ENCODE measurements around the gene LONRF2. TPM values are rescaled to one million over a fixed set of nuclear protein-coding genes. Genes with fewer than 3 reads are reported as not detected.
A peak's percentile ranks its signal among the peaks of the same experiment; 100 is the strongest.

LONRF2 gene
- total RNA-seq, 1 experiment from 2014 or later = 1.1 TPM

DNA sequence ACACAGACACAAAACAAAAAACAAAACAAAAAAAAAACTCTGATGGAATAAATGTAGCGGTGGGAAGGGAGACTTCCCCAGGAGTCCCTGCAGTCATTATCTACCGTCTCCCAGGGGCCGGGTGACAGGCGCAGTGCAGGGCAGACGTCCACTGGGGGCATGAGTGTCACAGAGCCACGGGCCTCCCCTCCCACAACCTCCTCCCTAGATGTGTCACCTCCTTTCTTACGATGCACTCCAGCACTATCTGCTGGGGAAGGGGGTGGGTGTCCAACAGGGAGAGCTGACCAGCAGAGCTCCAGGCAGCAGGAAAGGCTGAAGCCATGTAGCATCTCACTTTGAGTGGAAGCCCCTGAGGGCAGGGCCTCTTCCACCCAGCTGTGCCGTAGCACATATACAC, 84.5 kb downstream of the LONRF2 start:
- no peaks in the 10 kb centered on the region for H4K20me1 ChIP-seq (ENCODE audit: low read length)
- H3K4me2 ChIP-seq (ENCODE audit: low read length) = no peak overlapping the region
- POLR2A ChIA-PET (ENCODE audit: unreplicated experiment) = no interaction called here
- no peaks in the 10 kb centered on the region for H3K9me2 ChIP-seq (replicated peaks; ENCODE audit: low read length)
- peak; percentile 77; the same call in 1 of the 2 replicates for ATAC-seq
- H3K27ac ChIP-seq (ENCODE audit: low read length) = no peak overlapping the region
- no peaks in the 10 kb centered on the region for H3K27me3 ChIP-seq (ENCODE audit: low read length)
- TF ChIP-seq EZH2 (IDR thresholded peaks at IDR 0.05; ENCODE audit: low read length, unreplicated experiment) = no peak
- TF ChIP-seq EZH2phosphoT487 (IDR thresholded peaks at IDR 0.05; ENCODE audit: borderline replicate concordance, low read length) = no peak
- TF ChIP-seq, protein P1, sequence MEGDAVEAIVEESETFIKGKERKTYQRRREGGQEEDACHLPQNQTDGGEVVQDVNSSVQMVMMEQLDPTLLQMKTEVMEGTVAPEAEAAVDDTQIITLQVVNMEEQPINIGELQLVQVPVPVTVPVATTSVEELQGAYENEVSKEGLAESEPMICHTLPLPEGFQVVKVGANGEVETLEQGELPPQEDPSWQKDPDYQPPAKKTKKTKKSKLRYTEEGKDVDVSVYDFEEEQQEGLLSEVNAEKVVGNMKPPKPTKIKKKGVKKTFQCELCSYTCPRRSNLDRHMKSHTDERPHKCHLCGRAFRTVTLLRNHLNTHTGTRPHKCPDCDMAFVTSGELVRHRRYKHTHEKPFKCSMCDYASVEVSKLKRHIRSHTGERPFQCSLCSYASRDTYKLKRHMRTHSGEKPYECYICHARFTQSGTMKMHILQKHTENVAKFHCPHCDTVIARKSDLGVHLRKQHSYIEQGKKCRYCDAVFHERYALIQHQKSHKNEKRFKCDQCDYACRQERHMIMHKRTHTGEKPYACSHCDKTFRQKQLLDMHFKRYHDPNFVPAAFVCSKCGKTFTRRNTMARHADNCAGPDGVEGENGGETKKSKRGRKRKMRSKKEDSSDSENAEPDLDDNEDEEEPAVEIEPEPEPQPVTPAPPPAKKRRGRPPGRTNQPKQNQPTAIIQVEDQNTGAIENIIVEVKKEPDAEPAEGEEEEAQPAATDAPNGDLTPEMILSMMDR (conservative IDR thresholded peaks at IDR 0.05; ENCODE audit: low read depth, low read length) = no peak; the same call in 1 of the 2 replicates
- no peaks in the 10 kb centered on the region for H3K36me3 ChIP-seq (ENCODE audit: low read depth, low read length)
- no peak overlapping the region for H3K9ac ChIP-seq (ENCODE audit: low read length)
- no peak overlapping the region for H3K4me3 ChIP-seq (ENCODE audit: low read length)
- H3F3A ChIP-seq (ENCODE audit: low read length, unreplicated experiment) = no peaks in the 10 kb centered on the region
- H3K9me3 ChIP-seq (ENCODE audit: low read length) = no peaks in the 10 kb centered on the region
- H2AFZ ChIP-seq (ENCODE audit: low read length) = no peak overlapping the region
- no peaks in the 10 kb centered on the region for H3K79me2 ChIP-seq (ENCODE audit: low read length)
- intact Hi-C loops (cut with micrococcal nuclease) = no loop called here
- CTCF ChIA-PET = no interaction called here
- peaks cover 12% of the 10 kb centered on the region for H3K4me1 ChIP-seq (ENCODE audit: insufficient read depth, low read length)
- no TSS peak for BruUV-seq (replicated peaks)
- DNase-seq = peak; percentile 36

DNA sequence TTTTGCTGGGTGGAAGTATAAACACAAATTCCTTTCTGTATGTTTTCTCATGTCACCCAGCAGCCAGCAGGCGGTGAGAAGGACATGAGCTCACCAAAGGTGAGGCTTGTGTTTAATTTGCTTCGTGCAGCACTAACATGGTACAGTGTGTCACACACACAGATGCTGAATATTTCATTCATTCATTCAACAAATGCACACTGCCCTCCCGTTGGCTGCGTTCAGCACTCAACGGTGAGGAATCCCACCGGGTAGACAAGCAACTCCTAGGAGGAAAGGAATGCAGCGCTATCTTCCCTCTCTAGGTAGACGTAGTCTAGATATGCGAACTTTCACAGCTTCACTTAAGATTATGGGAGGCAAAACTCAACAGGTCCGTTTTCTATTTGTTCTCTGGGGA, 85.1 kb downstream of the LONRF2 start:
- no peaks in the 10 kb centered on the region for H3K79me2 ChIP-seq (ENCODE audit: low read length)
- TF ChIP-seq EZH2 (IDR thresholded peaks at IDR 0.05; ENCODE audit: low read length, unreplicated experiment) = no peak
- TF ChIP-seq EZH2phosphoT487 (IDR thresholded peaks at IDR 0.05; ENCODE audit: borderline replicate concordance, low read length) = no peak
- TF ChIP-seq, protein P1 (conservative IDR thresholded peaks at IDR 0.05; ENCODE audit: low read depth, low read length) = no peak
- DNase-seq = no peak
- no TSS peak for BruUV-seq (replicated peaks)
- no peaks in the 10 kb centered on the region for H3K36me3 ChIP-seq (ENCODE audit: low read depth, low read length)
- H3K27ac ChIP-seq (ENCODE audit: low read length) = no peak overlapping the region
- H3K4me3 ChIP-seq (ENCODE audit: low read length) = no peak overlapping the region
- H3K4me1 ChIP-seq (ENCODE audit: insufficient read depth, low read length) = peaks cover 12% of the 10 kb centered on the region
- POLR2A ChIA-PET (ENCODE audit: unreplicated experiment) = no interaction called here
- CTCF ChIA-PET = no interaction called here
- no peak overlapping the region for H2AFZ ChIP-seq (ENCODE audit: low read length)
- no peaks in the 10 kb centered on the region for H3K9me2 ChIP-seq (replicated peaks; ENCODE audit: low read length)
- no peaks in the 10 kb centered on the region for H3K9me3 ChIP-seq (ENCODE audit: low read length)
- H3K4me2 ChIP-seq (ENCODE audit: low read length) = no peak overlapping the region
- H3K27me3 ChIP-seq (ENCODE audit: low read length) = no peaks in the 10 kb centered on the region
- 0 out of 2 replicates have a peak, but pooled peaks have one; percentile 31 for ATAC-seq
- intact Hi-C loops (cut with micrococcal nuclease) = no loop called here
- no peaks in the 10 kb centered on the region for H4K20me1 ChIP-seq (ENCODE audit: low read length)
- no peak overlapping the region for H3K9ac ChIP-seq (ENCODE audit: low read length)
- H3F3A ChIP-seq (ENCODE audit: low read length, unreplicated experiment) = no peaks in the 10 kb centered on the region

DNA sequence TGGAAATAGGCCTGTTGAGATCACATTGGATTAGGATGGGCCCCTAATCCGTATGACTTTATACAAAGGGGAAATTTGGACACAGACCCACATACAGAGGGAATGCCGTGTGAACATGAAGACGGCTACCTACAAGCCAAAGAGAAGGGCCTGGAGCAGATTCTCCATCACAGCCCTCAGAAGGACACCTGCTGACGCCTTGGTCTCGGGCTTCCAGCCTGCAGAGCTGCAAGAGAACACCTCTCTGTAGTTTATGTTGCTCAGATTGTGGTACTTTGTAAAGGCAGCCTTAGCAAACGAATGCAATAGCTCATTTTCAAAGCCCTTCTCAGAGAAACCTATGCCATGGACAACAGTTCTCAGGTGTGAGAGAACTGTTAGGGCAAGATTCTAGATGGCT, 86.1 kb downstream of the LONRF2 start:
- BruUV-seq (replicated peaks) = no TSS peak

More for the DNA sequence above, 86.1 kb downstream of the LONRF2 start:
- Histone ChIP-seq H3K27me3 (ENCODE audit: low read length) (no peaks in the 10 kb centered on the region), H2AFZ (ENCODE audit: low read length) (no peak overlapping the region), H3K9me2 (replicated peaks; ENCODE audit: low read length) (no peaks in the 10 kb centered on the region), H4K20me1 (ENCODE audit: low read length) (no peaks in the 10 kb centered on the region), H3K27ac (ENCODE audit: low read length) (no peak overlapping the region), H3K9ac (ENCODE audit: low read length) (no peak overlapping the region), H3F3A (ENCODE audit: low read length, unreplicated experiment) (no peaks in the 10 kb centered on the region), H3K4me3 (ENCODE audit: low read length) (no peak overlapping the region), H3K4me2 (ENCODE audit: low read length) (no peak overlapping the region), H3K79me2 (ENCODE audit: low read length) (no peaks in the 10 kb centered on the region), H3K9me3 (ENCODE audit: low read length) (no peaks in the 10 kb centered on the region), H3K4me1 (ENCODE audit: insufficient read depth, low read length) (peaks cover 12% of the 10 kb centered on the region), H3K36me3 (ENCODE audit: low read depth, low read length) (no peaks in the 10 kb centered on the region)
- ChIA-PET POLR2A (ENCODE audit: unreplicated experiment) (no interaction called here), CTCF (no interaction called here)
- intact Hi-C loops (cut with micrococcal nuclease) = no loop called here
- no peak for TF ChIP-seq EZH2phosphoT487 (IDR thresholded peaks at IDR 0.05; ENCODE audit: borderline replicate concordance, low read length)
- no peak for TF ChIP-seq EZH2 (IDR thresholded peaks at IDR 0.05; ENCODE audit: low read length, unreplicated experiment)
- TF ChIP-seq, protein P1 (conservative IDR thresholded peaks at IDR 0.05; ENCODE audit: low read depth, low read length) = no peak
- DNase-seq (no peak), ATAC-seq (no peak)
